ENCODE results near the gene TAF5.
A peak's percentile ranks its signal among the peaks of the same experiment; 100 is the strongest.
"Not testable (repeated sequence)": the region's sequence is repeated elsewhere in the genome, so short reads cannot be mapped to it uniquely, and the experiment has no call there.

Gene TAF5

GRCh38 chr10:103367782-103368518 lies at the start of gene TAF5:
Gene TAF5 (plus strand): TSS chr10:103367976. CDS start chr10:103367990, 14 bp downstream.
- DNase-seq (ENCODE audit: low read depth): peak; percentile 81

- no peak for DNase-seq (ENCODE audit: low read depth)
These were observed 39.9 kb upstream of the TAF5 start for GRCh38 chr10:103327906-103328305.

- no peak for DNase-seq (ENCODE audit: low read depth)
These were observed 33.7 kb upstream of the TAF5 start for GRCh38 chr10:103333934-103334520.

- no peak for DNase-seq (ENCODE audit: low read depth)
These were observed 33.2 kb upstream of the TAF5 start for GRCh38 chr10:103334567-103334966.

- DNase-seq (ENCODE audit: low read depth): no peak
These were observed 31.4 kb upstream of the TAF5 start for GRCh38 chr10:103336370-103336769.

- no peak for DNase-seq (ENCODE audit: low read depth)
These were observed 17.6 kb upstream of the TAF5 start for GRCh38 chr10:103350175-103350516.

- DNase-seq (ENCODE audit: low read depth): peak; percentile 50
These were observed 17.1 kb upstream of the TAF5 start, which contains the start of gene PCGF6 for GRCh38 chr10:103350517-103351260. Gene PCGF6 (minus strand): TSS chr10:103351140. CDS start chr10:103351066, 74 bp downstream.

- DNase-seq (ENCODE audit: low read depth): no peak
These were observed 14.5 kb upstream of the TAF5 start for GRCh38 chr10:103353281-103353680.

- not testable (repeated sequence) for DNase-seq (ENCODE audit: low read depth)
These were observed 13.2 kb upstream of the TAF5 start for GRCh38 chr10:103354567-103354966.

- no peak for DNase-seq (ENCODE audit: low read depth)
These were observed 11.7 kb upstream of the TAF5 start for GRCh38 chr10:103355906-103356599.

GRCh38 chr10:103359493-103359892 lies 8.3 kb upstream of the TAF5 start:
- not testable (repeated sequence) for DNase-seq (ENCODE audit: low read depth)

GRCh38 chr10:103360791-103361190 lies 7.0 kb upstream of the TAF5 start:
- not testable (repeated sequence) for DNase-seq (ENCODE audit: low read depth)

- DNase-seq (ENCODE audit: low read depth): no peak
These were observed 396 bp upstream of the TAF5 start for GRCh38 chr10:103367379-103367781.

GRCh38 chr10:103373544-103373943 lies 5.8 kb downstream of the TAF5 start:
- DNase-seq (ENCODE audit: low read depth): no peak

- DNase-seq (ENCODE audit: low read depth): no peak
These were observed 6.5 kb downstream of the TAF5 start for GRCh38 chr10:103374263-103374662.

- no peak for DNase-seq (ENCODE audit: low read depth)
These were observed 15.0 kb downstream of the TAF5 start for GRCh38 chr10:103382769-103383168.

GRCh38 chr10:103394180-103394579 lies 26.4 kb downstream of the TAF5 start:
- no peak for DNase-seq (ENCODE audit: low read depth)

- no peak for DNase-seq (ENCODE audit: low read depth)
These were observed 27.9 kb downstream of the TAF5 start for GRCh38 chr10:103395754-103396066.

- peak; percentile 90 for DNase-seq (ENCODE audit: low read depth)
These were observed 28.5 kb downstream of the TAF5 start, which contains the start of the genes ATP5MK and PDCD11 for GRCh38 chr10:103396067-103396788. Gene ATP5MK (minus strand): TSS chr10:103396475. CDS start chr10:103392457, 4,018 bp downstream. Gene PDCD11 (plus strand): TSS chr10:103396626. CDS start chr10:103398427, 1,801 bp downstream.

- DNase-seq (ENCODE audit: low read depth): no peak
These were observed 29.0 kb downstream of the TAF5 start for GRCh38 chr10:103396789-103397087.

- no peak for DNase-seq (ENCODE audit: low read depth)
These were observed 29.5 kb downstream of the TAF5 start for GRCh38 chr10:103397191-103397825.

Data from activated T-helper 1 cell treated with Interleukin-2 at 50 U/mL for 16 hours (primary cell).